K562 (cell line): ENCODE results near the gene SANBR. TPM values are rescaled to one million over a fixed set of nuclear protein-coding genes. Genes with fewer than 3 reads are reported as not detected.
A peak's percentile ranks its signal among the peaks of the same experiment; 100 is the strongest.

Experiments
- ARID1B ChIP-seq: fragments of 450-650 bp; IDR thresholded peaks from 2 replicates; pipeline ENCODE4 v1.6.1; 2016; ENCODE audit warnings: antibody characterized with exemption, mild to moderate bottlenecking, inconsistent platforms
- CC2D1A ChIP-seq: fragments of 450-650 bp; IDR thresholded peaks from 2 replicates; pipeline ENCODE4 v1.6.1; 2017; ENCODE audit warnings: mild to moderate bottlenecking
- EHMT2 ChIP-seq: fragments of 450-650 bp; IDR thresholded peaks from 2 replicates; pipeline ENCODE4 v1.6.1; 2018; ENCODE audit warnings: antibody characterized with exemption
- NCOA4 ChIP-seq: fragments of 450-650 bp; IDR thresholded peaks from 2 replicates; pipeline ENCODE4 v1.6.1; 2018; ENCODE audit warnings: mild to moderate bottlenecking; ENCODE audit not compliant: partially characterized antibody
- POLR2AphosphoS5 ChIP-seq: IDR thresholded peaks from 2 replicates; pipeline ENCODE4 v1.6.1; 2011; ENCODE audit warnings: mild to moderate bottlenecking, low read depth, low read length, moderate library complexity; ENCODE audit not compliant: control insufficient read depth, insufficient read depth
- SETDB1 ChIP-seq: IDR thresholded peaks from one replicate; pipeline ENCODE4 v1.6.1; 2012; ENCODE audit warnings: low read length, control low read depth, inconsistent platforms
- SRSF7 ChIP-seq: fragments of 200-400 bp; formaldehyde crosslinking; optimal IDR thresholded peaks from 2 replicates; pipeline ENCODE3; 2017; ENCODE audit warnings: mild to moderate bottlenecking, low read depth, low read length
- polyA plus RNA-seq, 8 experiments: library from polyadenylated mRNA; depleted of rRNA in 4 of 8; stranded (reverse) in 5 of 8; unstranded in 3 of 8; fragments of >200 nt; fragmentation: Nextera tagmentation in 2 of 8; fragmentation: Illumina TruSeq in 1 of 8; extraction: Ambion mirVana in 2 of 8; extraction: Trizol in 1 of 8; gene quantifications; 2 replicates each; pipeline versions ENCODE4 v1.2.1 to v1.2.3, GENCODE V29; 2011 to 2014; ENCODE audit warnings: inconsistent platforms in 1 of 8, missing spikeins in 1 of 8
- total RNA-seq, 7 experiments: library from RNA; depleted of rRNA in 6 of 7; stranded (reverse); fragments of >200 nt in 6 of 7; fragmentation: Illumina TruSeq in 2 of 7; extraction: Trizol in 2 of 7; gene quantifications; 2 replicates each; pipeline versions ENCODE4 v1.2.1 to v1.2.3, GENCODE V29; 2011 to 2021; ENCODE audit warnings: low replicate concordance in 1 of 7
- TF ChIP-seq, protein P1 (sequence below): fragments of 150-350 bp; conservative IDR thresholded peaks from 2 replicates; pipeline ENCODE4 v1.6.1; 2014; ENCODE audit warnings: low read length
- TF ChIP-seq, protein P2 (sequence below): fragments of 200-800 bp; sonication (Bioruptor generic); IDR thresholded peaks from 2 replicates; pipeline ENCODE4 v1.6.1; 2017; ENCODE audit warnings: missing genetic modification characterization, missing compliant biosample characterization
- TF ChIP-seq, protein P3 (sequence below): fragments of 250-450 bp; sonication (Bioruptor Pico); IDR thresholded peaks from 2 replicates; pipeline ENCODE4 v1.6.1; 2021; ENCODE audit warnings: mild to moderate bottlenecking
- TF ChIP-seq, protein P4 (sequence below): IDR thresholded peaks from 2 replicates; pipeline ENCODE4 v1.6.1; 2012; ENCODE audit warnings: low read depth, low read length, improper control_type of control experiment, borderline replicate concordance
- TF ChIP-seq, protein P5 (sequence below): fragments of 250-450 bp; sonication (Bioruptor Pico); IDR thresholded peaks from 2 replicates; pipeline ENCODE4 v1.5.0; 2021; ENCODE audit warnings: mild to moderate bottlenecking, borderline replicate concordance

SANBR gene
- total and polyA plus RNA-seq, 9 of the 15 experiments (the other 6 are each of a cell fraction or from before 2014, with no cell fraction given) = 1.5 to 7.7 (median 6.2) TPM

DNA sequence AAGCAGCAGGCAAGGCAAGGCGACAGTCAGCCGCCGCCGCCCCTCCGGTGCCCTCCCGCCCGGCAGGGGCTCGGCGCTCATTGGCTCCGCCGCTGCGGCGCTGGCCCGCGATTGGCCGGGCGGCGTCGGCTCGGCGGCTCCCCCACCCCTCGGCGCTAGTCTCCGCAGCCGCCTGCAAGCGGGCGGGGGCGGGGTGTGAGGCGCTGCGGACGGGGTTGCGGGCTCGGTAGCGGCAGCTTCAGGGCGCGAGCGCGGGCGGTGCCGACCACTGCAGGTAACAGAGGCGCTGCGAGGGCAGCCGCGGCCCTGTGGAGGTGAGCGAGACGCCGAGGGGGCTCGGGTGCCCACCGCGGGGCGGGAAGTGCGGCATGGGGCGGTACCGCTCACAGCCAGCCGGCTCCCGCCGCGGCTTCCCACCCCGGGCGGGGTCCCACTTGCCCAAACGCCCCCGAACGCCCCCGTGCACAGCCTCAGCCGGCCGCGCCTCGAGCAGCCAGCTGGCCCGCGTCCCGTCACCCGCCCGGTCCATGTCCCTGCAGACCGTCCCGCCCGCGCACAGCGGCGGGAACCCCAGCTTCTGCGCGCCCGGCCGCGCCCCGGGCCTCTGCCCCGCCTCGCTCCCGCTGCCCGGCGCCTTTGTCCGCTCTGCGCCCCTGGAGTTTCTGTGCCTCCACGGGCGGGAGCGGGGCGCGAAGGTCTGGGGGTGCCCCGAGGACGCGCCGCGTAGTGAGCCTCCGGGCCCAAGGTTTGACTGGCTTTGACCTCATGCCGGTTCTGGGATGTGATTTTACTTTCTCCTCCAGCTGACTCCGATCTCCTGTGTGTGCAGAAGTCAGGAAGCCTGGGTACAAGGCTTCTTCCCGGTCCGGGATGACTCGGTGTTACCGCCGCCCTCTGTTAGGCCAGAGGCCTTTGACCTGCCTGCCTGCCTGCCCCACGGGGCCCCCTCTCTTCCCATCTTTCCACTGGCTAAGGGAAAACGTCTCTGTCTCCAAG lies at the start of gene SANBR (continued):
- TF ChIP-seq POLR2AphosphoS5 = peak; percentile 42; the same call in 1 of the 2 replicates
- peak; percentile 99 for TF ChIP-seq CC2D1A
- TF ChIP-seq, protein P1, sequence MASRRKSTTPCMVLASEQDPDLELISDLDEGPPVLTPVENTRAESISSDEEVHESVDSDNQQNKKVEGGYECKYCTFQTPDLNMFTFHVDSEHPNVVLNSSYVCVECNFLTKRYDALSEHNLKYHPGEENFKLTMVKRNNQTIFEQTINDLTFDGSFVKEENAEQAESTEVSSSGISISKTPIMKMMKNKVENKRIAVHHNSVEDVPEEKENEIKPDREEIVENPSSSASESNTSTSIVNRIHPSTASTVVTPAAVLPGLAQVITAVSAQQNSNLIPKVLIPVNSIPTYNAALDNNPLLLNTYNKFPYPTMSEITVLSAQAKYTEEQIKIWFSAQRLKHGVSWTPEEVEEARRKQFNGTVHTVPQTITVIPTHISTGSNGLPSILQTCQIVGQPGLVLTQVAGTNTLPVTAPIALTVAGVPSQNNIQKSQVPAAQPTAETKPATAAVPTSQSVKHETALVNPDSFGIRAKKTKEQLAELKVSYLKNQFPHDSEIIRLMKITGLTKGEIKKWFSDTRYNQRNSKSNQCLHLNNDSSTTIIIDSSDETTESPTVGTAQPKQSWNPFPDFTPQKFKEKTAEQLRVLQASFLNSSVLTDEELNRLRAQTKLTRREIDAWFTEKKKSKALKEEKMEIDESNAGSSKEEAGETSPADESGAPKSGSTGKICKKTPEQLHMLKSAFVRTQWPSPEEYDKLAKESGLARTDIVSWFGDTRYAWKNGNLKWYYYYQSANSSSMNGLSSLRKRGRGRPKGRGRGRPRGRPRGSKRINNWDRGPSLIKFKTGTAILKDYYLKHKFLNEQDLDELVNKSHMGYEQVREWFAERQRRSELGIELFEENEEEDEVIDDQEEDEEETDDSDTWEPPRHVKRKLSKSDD = no peak
- TF ChIP-seq, protein P2, sequence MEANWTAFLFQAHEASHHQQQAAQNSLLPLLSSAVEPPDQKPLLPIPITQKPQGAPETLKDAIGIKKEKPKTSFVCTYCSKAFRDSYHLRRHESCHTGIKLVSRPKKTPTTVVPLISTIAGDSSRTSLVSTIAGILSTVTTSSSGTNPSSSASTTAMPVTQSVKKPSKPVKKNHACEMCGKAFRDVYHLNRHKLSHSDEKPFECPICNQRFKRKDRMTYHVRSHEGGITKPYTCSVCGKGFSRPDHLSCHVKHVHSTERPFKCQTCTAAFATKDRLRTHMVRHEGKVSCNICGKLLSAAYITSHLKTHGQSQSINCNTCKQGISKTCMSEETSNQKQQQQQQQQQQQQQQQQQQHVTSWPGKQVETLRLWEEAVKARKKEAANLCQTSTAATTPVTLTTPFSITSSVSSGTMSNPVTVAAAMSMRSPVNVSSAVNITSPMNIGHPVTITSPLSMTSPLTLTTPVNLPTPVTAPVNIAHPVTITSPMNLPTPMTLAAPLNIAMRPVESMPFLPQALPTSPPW (CRISPR knock-in tag) = peak; percentile 93
- TF ChIP-seq ARID1B = no peak
- TF ChIP-seq, protein P3, sequence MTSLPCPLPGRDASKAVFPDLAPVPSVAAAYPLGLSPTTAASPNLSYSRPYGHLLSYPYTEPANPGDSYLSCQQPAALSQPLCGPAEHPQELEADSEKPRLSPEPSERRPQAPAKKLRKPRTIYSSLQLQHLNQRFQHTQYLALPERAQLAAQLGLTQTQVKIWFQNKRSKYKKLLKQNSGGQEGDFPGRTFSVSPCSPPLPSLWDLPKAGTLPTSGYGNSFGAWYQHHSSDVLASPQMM (CRISPR knock-in tag) = no peak
- no peak for TF ChIP-seq NCOA4
- no peak for TF ChIP-seq SRSF7
- TF ChIP-seq SETDB1 = no peak
- TF ChIP-seq, protein P4, sequence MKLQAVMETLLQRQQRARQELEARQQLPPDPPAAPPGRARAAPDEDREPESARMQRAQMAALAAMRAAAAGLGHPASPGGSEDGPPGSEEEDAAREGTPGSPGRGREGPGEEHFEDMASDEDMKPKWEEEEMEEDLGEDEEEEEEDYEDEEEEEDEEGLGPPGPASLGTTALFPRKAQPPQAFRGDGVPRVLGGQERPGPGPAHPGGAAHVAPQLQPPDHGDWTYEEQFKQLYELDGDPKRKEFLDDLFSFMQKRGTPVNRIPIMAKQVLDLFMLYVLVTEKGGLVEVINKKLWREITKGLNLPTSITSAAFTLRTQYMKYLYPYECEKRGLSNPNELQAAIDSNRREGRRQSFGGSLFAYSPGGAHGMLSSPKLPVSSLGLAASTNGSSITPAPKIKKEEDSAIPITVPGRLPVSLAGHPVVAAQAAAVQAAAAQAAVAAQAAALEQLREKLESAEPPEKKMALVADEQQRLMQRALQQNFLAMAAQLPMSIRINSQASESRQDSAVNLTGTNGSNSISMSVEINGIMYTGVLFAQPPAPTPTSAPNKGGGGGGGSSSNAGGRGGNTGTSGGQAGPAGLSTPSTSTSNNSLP = no peak
- TF ChIP-seq, protein P5, sequence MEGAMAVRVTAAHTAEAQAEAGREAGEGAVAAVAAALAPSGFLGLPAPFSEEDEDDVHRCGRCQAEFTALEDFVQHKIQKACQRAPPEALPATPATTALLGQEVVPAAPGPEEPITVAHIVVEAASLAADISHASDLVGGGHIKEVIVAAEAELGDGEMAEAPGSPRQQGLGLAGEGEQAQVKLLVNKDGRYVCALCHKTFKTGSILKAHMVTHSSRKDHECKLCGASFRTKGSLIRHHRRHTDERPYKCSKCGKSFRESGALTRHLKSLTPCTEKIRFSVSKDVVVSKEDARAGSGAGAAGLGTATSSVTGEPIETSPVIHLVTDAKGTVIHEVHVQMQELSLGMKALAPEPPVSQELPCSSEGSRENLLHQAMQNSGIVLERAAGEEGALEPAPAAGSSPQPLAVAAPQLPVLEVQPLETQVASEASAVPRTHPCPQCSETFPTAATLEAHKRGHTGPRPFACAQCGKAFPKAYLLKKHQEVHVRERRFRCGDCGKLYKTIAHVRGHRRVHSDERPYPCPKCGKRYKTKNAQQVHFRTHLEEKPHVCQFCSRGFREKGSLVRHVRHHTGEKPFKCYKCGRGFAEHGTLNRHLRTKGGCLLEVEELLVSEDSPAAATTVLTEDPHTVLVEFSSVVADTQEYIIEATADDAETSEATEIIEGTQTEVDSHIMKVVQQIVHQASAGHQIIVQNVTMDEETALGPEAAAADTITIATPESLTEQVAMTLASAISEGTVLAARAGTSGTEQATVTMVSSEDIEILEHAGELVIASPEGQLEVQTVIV (CRISPR knock-in tag) = no peak
- no peak for TF ChIP-seq EHMT2
